B cell (primary cell): ENCODE results near the gene LYPD3. TPM values are rescaled to one million over a fixed set of nuclear protein-coding genes. Genes with fewer than 3 reads are reported as not detected.

Source experiments
- ATAC-seq: fragments of 200-7000 bp; cut with Tn5 transposase; one replicate; pipeline ENCODE4 v1.10.0; 2021; ENCODE audit warnings: low read depth, mild to moderate bottlenecking, moderate number of reproducible peaks, moderate library complexity
- CTCF ChIA-PET: fragments of 350-600 bp; sonication (Branson Sonifier 250); formaldehyde crosslinking; loops from one replicate; lab custom pipeline; 2021; ENCODE audit warnings: antibody characterized with exemption, inconsistent platforms; lab: Charles Lee
- POLR2A ChIA-PET: fragments of 350-600 bp; sonication (Branson Sonifier 250); formaldehyde crosslinking; loops from one replicate; lab custom pipeline; 2021; ENCODE audit warnings: antibody characterized with exemption; lab: Charles Lee
- DNase-seq: peaks from one replicate; pipeline ENCODE4 v3.0.0; 2013
- H2AFZ ChIP-seq: 2 replicates; pipeline ENCODE4 v1.6.1; 2012; ENCODE audit warnings: mild to moderate bottlenecking, low read depth, low read length; ENCODE audit not compliant: insufficient read depth, poor library complexity, severe bottlenecking
- H3K27ac ChIP-seq, 2 donors: 1 replicate in 1 of 2; 2 replicates in 1 of 2; pipeline ENCODE4 v1.5.1; 2012 to 2013; ENCODE audit warnings: low read length in 2 of 2, mild to moderate bottlenecking in 2 of 2, moderate library complexity in 1 of 2
- H3K27me3 ChIP-seq, 4 experiments: fragments of 200-600 bp in 1 of 4; sonication (generic) in 1 of 4; replicated peaks in 1 of 4; 1 replicate in 2 of 4; 2 replicates in 2 of 4; pipeline versions ENCODE4 v1.6.1 to v1.7.0; 2013 to 2016; ENCODE audit warnings: low read length in 3 of 4, mild to moderate bottlenecking in 2 of 4, mixed read lengths in 1 of 4, moderate library complexity in 1 of 4; ENCODE audit not compliant: insufficient read depth in 4 of 4, control insufficient read depth in 3 of 4; ENCODE audit errors: control extremely low read depth in 1 of 4
- H3K36me3 ChIP-seq, 2 experiments: replicated peaks in 1 of 2; 1 replicate in 1 of 2; 2 replicates in 1 of 2; pipeline versions ENCODE4 v1.6.1 to v1.7.1; 2013; ENCODE audit warnings: low read length in 1 of 2; ENCODE audit not compliant: insufficient read depth in 2 of 2, control insufficient read depth in 1 of 2; ENCODE audit errors: control extremely low read depth in 1 of 2, extremely low read depth in 1 of 2
- H3K4me1 ChIP-seq, 2 donors: fragments of 200-600 bp in 1 of 2; sonication (generic) in 1 of 2; 1 replicate in 1 of 2; 2 replicates in 1 of 2; pipeline versions ENCODE4 v1.5.1 to v1.6.1; 2013 to 2017; ENCODE audit warnings: low read length in 2 of 2; ENCODE audit not compliant: control insufficient read depth in 2 of 2, insufficient read depth in 2 of 2
- H3K4me2 ChIP-seq: replicated peaks from 2 replicates; pipeline ENCODE3; 2012; ENCODE audit warnings: mild to moderate bottlenecking, low read depth, low read length; ENCODE audit not compliant: poor library complexity, severe bottlenecking
- H3K4me3 ChIP-seq, 5 experiments: fragments of 200-600 bp in 1 of 5; sonication (generic) in 1 of 5; 1 replicate in 3 of 5; 2 replicates in 2 of 5; pipeline versions ENCODE4 v1.5.1 to v1.7.0; 2011 to 2016; ENCODE audit warnings: low read length in 4 of 5, mild to moderate bottlenecking in 4 of 5, low read depth in 2 of 5, control low read depth in 1 of 5, moderate library complexity in 1 of 5; ENCODE audit not compliant: insufficient read depth in 1 of 5; ENCODE audit errors: control extremely low read depth in 1 of 5, extremely low read depth in 1 of 5
- H3K79me2 ChIP-seq: fragments of 200-600 bp; sonication (generic); one replicate; pipeline ENCODE4 v1.6.0; 2016; ENCODE audit warnings: low read length; ENCODE audit not compliant: control insufficient read depth, insufficient read depth
- H3K9ac ChIP-seq: fragments of 200-600 bp; sonication (generic); 2 replicates; pipeline ENCODE4 v1.6.1; 2017; ENCODE audit warnings: mild to moderate bottlenecking, low read length, moderate library complexity
- H3K9me3 ChIP-seq, 3 donors: one replicate each; pipeline versions ENCODE4 v1.6.1 to v1.7.1; 2013; ENCODE audit warnings: low read length in 2 of 3; ENCODE audit not compliant: control insufficient read depth in 2 of 3, insufficient read depth in 1 of 3; ENCODE audit errors: control extremely low read depth in 1 of 3
- H4K20me1 ChIP-seq: 2 replicates; pipeline ENCODE4 v1.6.0; 2012; ENCODE audit warnings: mild to moderate bottlenecking, low read length; ENCODE audit not compliant: insufficient read depth, control insufficient read depth, poor library complexity, severe bottlenecking
- H3K27ac Mint-ChIP-seq: one replicate; pipeline ENCODE4 v1.8.0; 2021; ENCODE audit warnings: mixed read lengths
- H3K27me3 Mint-ChIP-seq: one replicate; pipeline ENCODE4 v1.8.0; 2021; ENCODE audit warnings: mixed read lengths
- H3K4me1 Mint-ChIP-seq: one replicate; pipeline ENCODE4 v1.8.0; 2021; ENCODE audit warnings: mixed read lengths
- H3K4me3 Mint-ChIP-seq: one replicate; pipeline ENCODE4 v1.8.0; 2021; ENCODE audit warnings: mixed read lengths
- H3K9me3 Mint-ChIP-seq: one replicate; pipeline ENCODE4 v1.8.0; 2022; ENCODE audit warnings: mixed read lengths; ENCODE audit not compliant: insufficient read depth
- EZH2 ChIP-seq: IDR thresholded peaks from 2 replicates; pipeline ENCODE4 v1.6.1; 2012; ENCODE audit warnings: borderline replicate concordance, low read depth, mild to moderate bottlenecking, moderate library complexity, low read length; ENCODE audit not compliant: insufficient read depth, poor library complexity, severe bottlenecking
- WGBS: methylation state at CpG from one replicate; pipeline ENCODE4 v1.1.5; 2013; ENCODE audit warnings: missing lambda C conversion rate; ENCODE audit not compliant: insufficient coverage; 5-methylcytosine and 5-hydroxymethylcytosine counted together
- intact Hi-C: fragments of 100-400 bp; cut with micrococcal nuclease; formaldehyde crosslinking; loops from one replicate; pipeline ENCODE4 v1.10.0; 2022
- polyA plus RNA-seq: library from polyadenylated mRNA; depleted of rRNA; stranded (reverse); fragments of >200 nt; gene quantifications from 2 replicates; pipeline ENCODE4 v1.2.3, GENCODE V29; 2012
- total RNA-seq, 2 donors: library from RNA; stranded (reverse); fragments of 120-200 nt in 1 of 2; gene quantifications; 1 replicate in 1 of 2; 2 replicates in 1 of 2; pipeline versions ENCODE4 v1.2.3 to v1.2.4, GENCODE V29; 2013 to 2022
- TF ChIP-seq, protein P1 (sequence below): fragments of 200-600 bp; IDR thresholded peaks from one replicate; pipeline ENCODE4 v1.8.0; 2022; ENCODE audit warnings: antibody characterized with exemption, mild to moderate bottlenecking

The LYPD3 gene
- total and polyA plus RNA-seq, 2 donors (not counting 1 experiment from before 2014, with no cell fraction given), result 0.27 to 2.2 TPM

DNA sequence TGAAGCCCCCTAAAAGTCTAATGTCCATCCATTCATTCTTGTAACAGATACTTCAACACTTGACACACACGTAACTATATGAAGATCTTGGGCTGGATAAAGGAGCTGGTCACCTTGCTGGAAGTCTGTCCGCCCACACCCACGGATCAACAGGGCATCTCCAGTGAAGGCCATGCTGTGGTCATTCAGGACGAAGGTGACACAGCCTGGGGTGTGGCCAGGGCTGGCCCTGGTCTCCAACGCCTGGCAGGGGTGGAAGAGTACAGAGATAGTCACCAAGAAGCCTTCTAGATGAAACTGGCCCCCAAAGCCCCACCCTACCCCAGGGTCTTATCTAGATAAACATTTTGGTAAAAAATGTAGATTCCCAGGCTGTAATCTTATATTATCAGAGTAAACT is 45.9 kb upstream of the LYPD3 start:
- H3K27ac Mint-ChIP-seq, result no peak overlapping the region
- TF ChIP-seq, protein P1, sequence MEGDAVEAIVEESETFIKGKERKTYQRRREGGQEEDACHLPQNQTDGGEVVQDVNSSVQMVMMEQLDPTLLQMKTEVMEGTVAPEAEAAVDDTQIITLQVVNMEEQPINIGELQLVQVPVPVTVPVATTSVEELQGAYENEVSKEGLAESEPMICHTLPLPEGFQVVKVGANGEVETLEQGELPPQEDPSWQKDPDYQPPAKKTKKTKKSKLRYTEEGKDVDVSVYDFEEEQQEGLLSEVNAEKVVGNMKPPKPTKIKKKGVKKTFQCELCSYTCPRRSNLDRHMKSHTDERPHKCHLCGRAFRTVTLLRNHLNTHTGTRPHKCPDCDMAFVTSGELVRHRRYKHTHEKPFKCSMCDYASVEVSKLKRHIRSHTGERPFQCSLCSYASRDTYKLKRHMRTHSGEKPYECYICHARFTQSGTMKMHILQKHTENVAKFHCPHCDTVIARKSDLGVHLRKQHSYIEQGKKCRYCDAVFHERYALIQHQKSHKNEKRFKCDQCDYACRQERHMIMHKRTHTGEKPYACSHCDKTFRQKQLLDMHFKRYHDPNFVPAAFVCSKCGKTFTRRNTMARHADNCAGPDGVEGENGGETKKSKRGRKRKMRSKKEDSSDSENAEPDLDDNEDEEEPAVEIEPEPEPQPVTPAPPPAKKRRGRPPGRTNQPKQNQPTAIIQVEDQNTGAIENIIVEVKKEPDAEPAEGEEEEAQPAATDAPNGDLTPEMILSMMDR, result no peak
- no peak for TF ChIP-seq EZH2
- DNase-seq, result no peak
- 97% methylated on average over 4 of the region's 5 CpGs for WGBS
- Histone ChIP-seq H4K20me1 (no peaks in the 10 kb centered on the region), H3K4me2 (no peak overlapping the region), H3K27ac (no peak overlapping the region), H3K79me2 (no peaks in the 10 kb centered on the region), H3K9me3 (no peaks in the 10 kb centered on the region), H3K36me3 (peaks cover 0 to 1% of the 10 kb centered on the region in 2 experiments), H3K9ac (no peak overlapping the region), H3K27me3 (no peaks in the 10 kb centered on the region), H3K4me3 (no peak overlapping the region), H2AFZ (no peak overlapping the region), H3K4me1 (no peaks in the 10 kb centered on the region)
- H3K4me3 Mint-ChIP-seq, result no peak overlapping the region
- ChIA-PET POLR2A (interaction anchor here (0.6 kb wide), 1 partner anchor 63 kb away, joined by 7 read pairs; no protein-coding TSS in a partner anchor), CTCF (interaction anchor here (1.8 to 2.5 kb wide), 2 partner anchors 64 to 79 kb away, joined by 5 to 18 read pairs; no protein-coding TSS in a partner anchor)
- H3K27me3 Mint-ChIP-seq, result no peaks in the 10 kb centered on the region
- no peak for ATAC-seq
- no peaks in the 10 kb centered on the region for H3K9me3 Mint-ChIP-seq
- H3K4me1 Mint-ChIP-seq, result no peaks in the 10 kb centered on the region
- intact Hi-C loops, result loop anchor here (10.0 kb wide), 1 partner anchor 317 kb away; no protein-coding TSS in a partner anchor

DNA sequence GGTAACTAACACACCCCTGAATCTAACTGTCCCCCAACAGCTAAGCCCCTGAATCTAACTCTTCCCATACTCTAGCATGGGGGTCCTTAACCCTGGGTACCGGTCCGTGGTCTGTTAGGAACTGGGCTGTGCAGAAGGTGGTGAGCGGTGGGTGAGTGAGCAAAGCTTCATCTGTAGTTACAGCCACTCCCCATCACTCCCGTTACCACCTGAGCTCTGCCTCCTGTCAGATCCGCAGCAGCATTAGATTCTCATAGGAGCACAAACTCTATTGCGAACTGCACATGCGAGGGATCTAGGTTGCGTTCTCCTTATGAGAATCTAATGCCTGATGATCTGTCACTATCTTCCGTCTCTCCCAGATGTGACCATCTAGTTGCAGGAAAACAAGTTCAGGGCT is 45.3 kb upstream of the LYPD3 start:
- DNase-seq, result no peak
- Mint-ChIP-seq H3K27me3 (no peaks in the 10 kb centered on the region), H3K27ac (no peak overlapping the region), H3K4me3 (no peak overlapping the region), H3K9me3 (no peaks in the 10 kb centered on the region), H3K4me1 (no peaks in the 10 kb centered on the region)
- Histone ChIP-seq H3K9ac (no peak overlapping the region), H3K27ac (no peak overlapping the region), H4K20me1 (no peaks in the 10 kb centered on the region), H3K36me3 (peaks cover 0 to 1% of the 10 kb centered on the region in 2 experiments), H3K4me1 (no peaks in the 10 kb centered on the region), H3K9me3 (no peaks in the 10 kb centered on the region), H3K27me3 (no peaks in the 10 kb centered on the region), H2AFZ (no peak overlapping the region), H3K4me3 (no peak overlapping the region), H3K4me2 (no peak overlapping the region), H3K79me2 (no peaks in the 10 kb centered on the region)
- WGBS, result 98% methylated on average over 8 of the region's 9 CpGs
- intact Hi-C loops, result loop anchor here (10.0 kb wide), 1 partner anchor 316 kb away; no protein-coding TSS in a partner anchor
- ATAC-seq, result no peak
- TF ChIP-seq, protein P1, result no peak
- no peak for TF ChIP-seq EZH2
- ChIA-PET POLR2A (no interaction called here), CTCF (interaction anchor here (0.7 to 2.5 kb wide), 5 partner anchors 9 to 1396 kb away, joined by 3 to 18 read pairs (median 5); no protein-coding TSS in a partner anchor)
